8988T (cell line): ENCODE results near the gene TMEM121B.

Experiments used
- DNase-seq: peaks from one replicate; pipeline ENCODE4 v3.0.0; 2011

The TMEM121B gene

GRCh38 chr22:17109113-17109865 lies 11.9 kb downstream of the TMEM121B start:
- no peak for DNase-seq

GRCh38 chr22:17108256-17109112 lies 12.7 kb downstream of the TMEM121B start:
- no peak for DNase-seq

GRCh38 chr22:17107547-17107810 lies 13.7 kb downstream of the TMEM121B start:
- no peak for DNase-seq

GRCh38 chr22:17106785-17107546 lies 14.2 kb downstream of the TMEM121B start:
- DNase-seq = no peak

GRCh38 chr22:17106161-17106784 lies 14.9 kb downstream of the TMEM121B start:
- no peak for DNase-seq

GRCh38 chr22:17105143-17106129 lies 15.7 kb downstream of the TMEM121B start:
- DNase-seq = no peak

- DNase-seq = no peak
Observed at GRCh38 chr22:17104336-17104935, 16.7 kb downstream of the TMEM121B start.

- no peak for DNase-seq
Observed at GRCh38 chr22:17103351-17103750, 17.8 kb downstream of the TMEM121B start.

- DNase-seq = no peak
Observed at GRCh38 chr22:17102297-17102667, 18.9 kb downstream of the TMEM121B start.

- no peak for DNase-seq
Observed at GRCh38 chr22:17101475-17102296, 19.5 kb downstream of the TMEM121B start.

GRCh38 chr22:17100621-17101020 lies 20.5 kb downstream of the TMEM121B start:
- no peak for DNase-seq

- no peak for DNase-seq
Observed at GRCh38 chr22:17098379-17098819, 22.8 kb downstream of the TMEM121B start.

GRCh38 chr22:17097701-17098100 lies 23.5 kb downstream of the TMEM121B start:
- DNase-seq = no peak

- DNase-seq = no peak
Observed at GRCh38 chr22:17097062-17097461, 24.1 kb downstream of the TMEM121B start.

- DNase-seq = no peak
Observed at GRCh38 chr22:17096071-17096470, 25.1 kb downstream of the TMEM121B start.

GRCh38 chr22:17095538-17095937 lies 25.6 kb downstream of the TMEM121B start:
- no peak for DNase-seq

GRCh38 chr22:17093081-17093480 lies 28.1 kb downstream of the TMEM121B start:
- no peak for DNase-seq

- no peak for DNase-seq
Observed at GRCh38 chr22:17091851-17092250, 29.3 kb downstream of the TMEM121B start.

- DNase-seq = no peak
Observed at GRCh38 chr22:17090550-17090949, 30.6 kb downstream of the TMEM121B start.

- no peak for DNase-seq
Observed at GRCh38 chr22:17087498-17088131, 33.5 kb downstream of the TMEM121B start.
